WTC11 (cell line): ENCODE data around the gene RSAD1. TPM values are rescaled to one million over a fixed set of nuclear protein-coding genes. Genes with fewer than 3 reads are reported as not detected.

Source experiments
- ATAC-seq: fragments of 200-7000 bp; cut with Tn5 transposase; 2 replicates; pipeline ENCODE4 v1.10.0; 2021; ENCODE audit warnings: mild to moderate bottlenecking, moderate library complexity
- CTCF ChIA-PET: fragments of 300-600 bp; sonication (Branson Sonifier 250); formaldehyde crosslinking; loops from one replicate; lab custom pipeline; 2021; ENCODE audit warnings: antibody characterized with exemption; lab: Charles Lee
- POLR2A ChIA-PET: fragments of 350-600 bp; sonication (Branson Sonifier 250); formaldehyde crosslinking; loops from one replicate; lab custom pipeline; 2021; ENCODE audit warnings: antibody characterized with exemption; lab: Charles Lee
- DNase-seq: peaks from one replicate; pipeline ENCODE4 v3.0.0; 2021; ENCODE audit warnings: low spot score
- H3K27ac Mint-ChIP-seq: 2 replicates; pipeline ENCODE4 v1.8.0; 2021; ENCODE audit warnings: mixed read lengths
- H3K27me3 Mint-ChIP-seq: 2 replicates; pipeline ENCODE4 v1.8.0; 2021; ENCODE audit warnings: low read depth, mild to moderate bottlenecking, moderate library complexity, mixed read lengths
- H3K36me3 Mint-ChIP-seq: 2 replicates; pipeline ENCODE4 v1.8.0; 2021; ENCODE audit warnings: mixed read lengths
- H3K4me1 Mint-ChIP-seq: 2 replicates; pipeline ENCODE4 v1.8.0; 2022; ENCODE audit warnings: mixed read lengths
- H3K4me3 Mint-ChIP-seq: 2 replicates; pipeline ENCODE4 v1.8.0; 2021; ENCODE audit warnings: mild to moderate bottlenecking, moderate library complexity, mixed read lengths
- H3K9me3 Mint-ChIP-seq: 2 replicates; pipeline ENCODE4 v1.8.0; 2021; ENCODE audit warnings: mixed read lengths
- ARID4B ChIP-seq: sonication (generic); formaldehyde crosslinking; IDR thresholded peaks from 2 replicates; pipeline ENCODE4 v1.8.0; 2023; ENCODE audit warnings: missing genetic modification reagents, mild to moderate bottlenecking, borderline replicate concordance
- ETV6 ChIP-seq: sonication (generic); formaldehyde crosslinking; IDR thresholded peaks from 2 replicates; pipeline ENCODE4 v1.8.1; 2022; ENCODE audit warnings: mild to moderate bottlenecking, missing genetic modification reagents
- GTF2I ChIP-seq: fragments of 250-450 bp; sonication (Bioruptor Pico); conservative IDR thresholded peaks from 2 replicates; pipeline ENCODE4 v1.4.0; 2021; ENCODE audit warnings: mild to moderate bottlenecking
- IRF2 ChIP-seq: sonication (generic); formaldehyde crosslinking; IDR thresholded peaks from 2 replicates; pipeline ENCODE4 v1.8.0; 2022; ENCODE audit warnings: low read depth, missing genetic modification reagents, borderline replicate concordance
- PRDM15 ChIP-seq: sonication (generic); formaldehyde crosslinking; IDR thresholded peaks from 2 replicates; pipeline ENCODE4 v1.8.0; 2022; ENCODE audit warnings: missing genetic modification reagents
- PREB ChIP-seq: sonication (generic); formaldehyde crosslinking; IDR thresholded peaks from 2 replicates; pipeline ENCODE4 v1.8.1; 2022; ENCODE audit warnings: mild to moderate bottlenecking, missing genetic modification reagents, moderate library complexity, borderline replicate concordance
- PRRX2 ChIP-seq: fragments of 250-450 bp; sonication (Bioruptor Pico); IDR thresholded peaks from 2 replicates; pipeline ENCODE4 v1.8.0; 2021; ENCODE audit warnings: mild to moderate bottlenecking
- SOX15 ChIP-seq: fragments of 250-450 bp; sonication (Bioruptor Pico); IDR thresholded peaks from 2 replicates; pipeline ENCODE4 v1.9.0; 2021; ENCODE audit warnings: mild to moderate bottlenecking
- SP1 ChIP-seq: sonication (generic); formaldehyde crosslinking; conservative IDR thresholded peaks from 2 replicates; pipeline ENCODE4 v1.8.1; 2022; ENCODE audit warnings: missing genetic modification reagents
- ZNF425 ChIP-seq: fragments of 250-450 bp; sonication (Bioruptor Pico); conservative IDR thresholded peaks from 2 replicates; pipeline ENCODE4 v1.9.0; 2021; ENCODE audit warnings: mild to moderate bottlenecking
- ZNF532 ChIP-seq: fragments of 250-450 bp; sonication (Bioruptor Pico); IDR thresholded peaks from 2 replicates; pipeline ENCODE4 v1.9.0; 2021; ENCODE audit warnings: mild to moderate bottlenecking, borderline replicate concordance
- ZSCAN18 ChIP-seq: fragments of 250-450 bp; sonication (Bioruptor Pico); IDR thresholded peaks from 2 replicates; pipeline ENCODE4 v2.1.2; 2022; ENCODE audit warnings: mild to moderate bottlenecking, moderate library complexity
- total RNA-seq: library from RNA; stranded (reverse); gene quantifications from 3 replicates; pipeline ENCODE4 v1.2.3, GENCODE V29; 2021

RSAD1 gene
- total RNA-seq, 1 experiment from 2014 or later: 35.1 TPM

GRCh38 chr17:50529849-50530248, 51.2 kb downstream of the RSAD1 start:
- Mint-ChIP-seq H3K27ac (no peak overlapping the region), H3K4me3 (no peak overlapping the region), H3K9me3 (no peaks in the 10 kb centered on the region), H3K36me3 (no peaks in the 10 kb centered on the region), H3K4me1 (peaks cover 35% of the 10 kb centered on the region), H3K27me3 (peaks cover 26% of the 10 kb centered on the region)
- no peak for ATAC-seq
- TF ChIP-seq IRF2 (CRISPR knock-in tag): no peak
- no peak for TF ChIP-seq SOX15
- TF ChIP-seq ETV6: no peak
- TF ChIP-seq ARID4B (CRISPR knock-in tag): no peak
- TF ChIP-seq PREB (CRISPR knock-in tag): no peak
- no peak for TF ChIP-seq SP1 (CRISPR knock-in tag)
- TF ChIP-seq ZNF532 (CRISPR knock-in tag): no peak
- no peak for TF ChIP-seq PRRX2 (CRISPR knock-in tag)
- no peak for TF ChIP-seq ZSCAN18 (CRISPR knock-in tag)
- CTCF ChIA-PET: no interaction called here
- DNase-seq: no peak
- POLR2A ChIA-PET: no interaction called here

GRCh38 chr17:50531428-50532025, 52.9 kb downstream of the RSAD1 start:
- POLR2A ChIA-PET: interaction anchor here (0.8 to 3.0 kb wide), 2 partner anchors 9 to 11 kb away, joined by 3 to 8 read pairs; no protein-coding TSS in a partner anchor

More at GRCh38 chr17:50531428-50532025, 52.9 kb downstream of the RSAD1 start:
- H3K27me3 Mint-ChIP-seq: peaks cover 26% of the 10 kb centered on the region
- no peak for TF ChIP-seq ZNF425 (CRISPR knock-in tag)
- peak; percentile 62; the same call in 1 of the 2 replicates for TF ChIP-seq PRDM15 (CRISPR knock-in tag)
- TF ChIP-seq GTF2I (CRISPR knock-in tag): no peak
- TF ChIP-seq, all 79 proteins: peak for 1
- Mint-ChIP-seq H3K27ac (no peak overlapping the region), H3K9me3 (no peaks in the 10 kb centered on the region), H3K4me3 (no peak overlapping the region), H3K4me1 (peaks cover 39% of the 10 kb centered on the region), H3K36me3 (peaks cover 5% of the 10 kb centered on the region; the same call in 1 of the 2 replicates)
- CTCF ChIA-PET: interaction anchor here (1.4 to 3.7 kb wide), 5 partner anchors 11 to 95 kb away, joined by 6 to 24 read pairs (median 19); no protein-coding TSS in a partner anchor
- ATAC-seq: no peak
- no peak for DNase-seq
